Measurements from ENCODE around the gene BCL7A. TPM values are rescaled to one million over a fixed set of nuclear protein-coding genes. Genes with fewer than 3 reads are reported as not detected.

Gene BCL7A
- 10 to 100 TPM; 18.3 to 27.2 (median 22.7) TPM for total RNA-seq

DNA sequence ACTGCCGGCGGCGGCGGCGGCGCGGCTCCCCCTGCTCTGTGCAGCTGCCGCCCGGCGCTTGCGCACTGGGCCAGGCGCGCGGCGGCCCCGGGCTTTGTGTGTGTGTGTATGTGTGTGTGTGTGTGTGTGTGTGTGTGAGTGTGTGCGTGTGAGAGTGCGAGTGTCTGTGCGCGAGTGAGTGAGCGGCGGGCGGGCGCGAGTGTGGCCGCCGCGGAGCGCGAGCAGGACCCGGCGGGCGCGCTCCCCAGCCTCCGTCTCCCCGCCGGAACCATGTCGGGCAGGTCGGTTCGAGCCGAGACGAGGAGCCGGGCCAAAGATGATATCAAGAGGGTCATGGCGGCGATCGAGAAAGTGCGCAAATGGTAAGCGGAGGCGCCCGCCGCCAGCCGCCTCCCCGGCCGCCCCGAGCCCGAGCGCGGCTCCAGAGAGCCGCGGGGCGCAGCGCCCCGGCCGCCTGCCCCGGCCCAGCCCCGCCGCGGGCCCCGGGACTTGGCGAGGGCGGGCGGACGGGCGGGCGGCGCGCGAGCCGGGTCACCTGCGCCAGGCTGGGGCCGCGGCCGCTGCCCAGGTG, at the start of gene BCL7A:
Gene BCL7A (plus strand): TSS at position 63 of the 571 bp plus-strand sequence. CDS start 208 bp downstream, at position 271.
- H3K9me3 ChIP-seq = no peaks in the 10 kb centered on the region
- H3K27ac ChIP-seq = peak within 1 kb of the TSS; percentile 91 to 97 (median 97)
- intact Hi-C loops (cut with DNase I) = loop anchor here (10.0 kb wide), 1 partner anchor 87 kb away; no protein-coding TSS in a partner anchor
- DNase-seq = peak; percentile 78 to 79
- peak within 1 kb of the TSS; percentile 27 to 60 (median 39) for H3K4me3 ChIP-seq (replicated peaks in 1 of 3)
- no peaks in the 10 kb centered on the region for H3K36me3 ChIP-seq
- peaks cover 19 to 32% of the 10 kb centered on the region in 2 donors for H3K4me1 ChIP-seq
- WGBS, 2 donors = 0% methylated on average over 7 to 18 of the region's 83 CpGs
- no peaks in the 10 kb centered on the region for H3K27me3 ChIP-seq
- TF ChIP-seq, protein P1, sequence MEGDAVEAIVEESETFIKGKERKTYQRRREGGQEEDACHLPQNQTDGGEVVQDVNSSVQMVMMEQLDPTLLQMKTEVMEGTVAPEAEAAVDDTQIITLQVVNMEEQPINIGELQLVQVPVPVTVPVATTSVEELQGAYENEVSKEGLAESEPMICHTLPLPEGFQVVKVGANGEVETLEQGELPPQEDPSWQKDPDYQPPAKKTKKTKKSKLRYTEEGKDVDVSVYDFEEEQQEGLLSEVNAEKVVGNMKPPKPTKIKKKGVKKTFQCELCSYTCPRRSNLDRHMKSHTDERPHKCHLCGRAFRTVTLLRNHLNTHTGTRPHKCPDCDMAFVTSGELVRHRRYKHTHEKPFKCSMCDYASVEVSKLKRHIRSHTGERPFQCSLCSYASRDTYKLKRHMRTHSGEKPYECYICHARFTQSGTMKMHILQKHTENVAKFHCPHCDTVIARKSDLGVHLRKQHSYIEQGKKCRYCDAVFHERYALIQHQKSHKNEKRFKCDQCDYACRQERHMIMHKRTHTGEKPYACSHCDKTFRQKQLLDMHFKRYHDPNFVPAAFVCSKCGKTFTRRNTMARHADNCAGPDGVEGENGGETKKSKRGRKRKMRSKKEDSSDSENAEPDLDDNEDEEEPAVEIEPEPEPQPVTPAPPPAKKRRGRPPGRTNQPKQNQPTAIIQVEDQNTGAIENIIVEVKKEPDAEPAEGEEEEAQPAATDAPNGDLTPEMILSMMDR (IDR thresholded peaks at IDR 0.05) = no peak
- TF ChIP-seq POLR2A (IDR thresholded peaks at IDR 0.05) = peak; percentile 21 to 88

DNA sequence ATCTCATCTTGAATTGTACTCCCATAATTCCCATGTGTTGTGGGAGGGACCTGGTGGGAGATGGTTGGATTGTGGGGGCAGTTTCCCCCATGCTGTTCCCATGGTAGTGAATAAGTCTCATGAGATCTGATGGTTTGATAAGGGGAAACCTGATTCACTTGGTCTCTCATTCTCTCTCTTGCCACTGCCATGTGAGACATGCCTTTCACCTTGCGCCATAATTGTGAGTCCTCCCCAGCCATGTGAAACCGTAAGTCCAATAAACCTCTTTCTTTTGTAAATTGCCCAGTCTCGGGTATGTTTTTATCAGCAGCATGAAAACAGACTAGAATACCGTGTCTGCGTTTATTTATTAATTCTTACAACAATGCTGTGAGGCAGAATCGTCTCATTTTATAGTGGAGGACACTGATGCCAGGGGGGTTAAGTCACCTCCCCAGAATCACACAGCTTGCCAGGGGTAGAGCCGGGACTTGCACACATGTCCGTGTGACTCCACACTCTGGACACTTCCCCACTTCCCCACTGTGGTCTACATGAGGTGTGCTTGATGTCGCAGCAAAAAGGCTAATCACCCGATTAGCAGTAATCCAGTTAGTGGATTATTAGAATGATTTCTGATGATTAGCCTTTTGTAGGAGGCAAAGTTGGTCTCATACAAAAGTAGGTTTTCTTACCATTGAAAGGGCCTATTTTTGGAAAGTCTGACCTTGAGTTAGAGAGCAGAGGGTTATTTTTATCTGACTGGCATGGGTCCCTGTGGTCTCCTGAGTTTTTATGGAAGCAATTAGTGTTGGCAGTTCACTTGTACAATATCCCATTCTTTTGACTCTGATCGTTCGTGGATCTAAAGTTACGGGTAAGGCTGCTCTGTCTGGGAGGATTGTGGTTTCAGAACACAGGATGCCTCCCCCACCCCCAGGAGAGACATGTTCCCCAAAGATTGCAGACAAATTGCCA, 47.4 kb upstream of the BCL7A start:
- WGBS, 2 donors = 78% methylated on average over 13 of the region's 13 CpGs
- intact Hi-C loops (cut with DNase I) = no loop called here
- Histone ChIP-seq H3K9me3 (no peaks in the 10 kb centered on the region), H3K36me3 (peaks cover 0 to 3% of the 10 kb centered on the region in 2 donors), H3K4me3 (replicated peaks in 1 of 3) (no peak overlapping the region), H3K27me3 (no peaks in the 10 kb centered on the region), H3K27ac (no peak overlapping the region), H3K4me1 (no peaks in the 10 kb centered on the region)
- TF ChIP-seq POLR2A (IDR thresholded peaks at IDR 0.05) = no peak
- TF ChIP-seq, protein P1 (IDR thresholded peaks at IDR 0.05) = no peak
- no peak for DNase-seq

DNA sequence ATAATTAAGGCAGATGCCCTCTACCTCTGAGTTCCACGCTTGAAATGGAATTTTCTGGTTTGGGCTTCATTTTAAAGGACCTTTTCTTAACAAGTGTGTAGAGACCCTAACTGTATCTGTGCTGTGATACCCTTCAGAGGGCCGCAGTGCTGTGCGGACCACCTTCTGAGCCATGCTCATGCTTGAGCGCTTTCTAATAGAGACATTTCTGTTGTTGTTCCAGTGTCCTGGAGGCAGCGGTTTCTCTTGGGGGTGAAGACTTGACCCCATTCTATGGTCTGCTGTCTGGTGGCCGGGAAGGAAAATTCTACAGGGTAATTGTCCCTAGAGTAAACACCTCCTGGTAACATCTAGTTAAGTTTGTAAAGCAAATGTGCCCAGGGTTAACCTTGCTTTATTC, 46.7 kb upstream of the BCL7A start:
- Histone ChIP-seq H3K27me3 (no peaks in the 10 kb centered on the region), H3K36me3 (peaks cover 0 to 3% of the 10 kb centered on the region in 2 donors), H3K27ac (no peak overlapping the region), H3K4me1 (no peaks in the 10 kb centered on the region), H3K4me3 (replicated peaks in 1 of 3) (no peak overlapping the region), H3K9me3 (no peaks in the 10 kb centered on the region)
- DNase-seq = no peak
- intact Hi-C loops (cut with DNase I) = no loop called here
- 83 to 84% methylated on average over 6 of the region's 6 CpGs for WGBS, 2 donors
- TF ChIP-seq, protein P1 (IDR thresholded peaks at IDR 0.05) = no peak
- no peak for TF ChIP-seq POLR2A (IDR thresholded peaks at IDR 0.05)

DNA sequence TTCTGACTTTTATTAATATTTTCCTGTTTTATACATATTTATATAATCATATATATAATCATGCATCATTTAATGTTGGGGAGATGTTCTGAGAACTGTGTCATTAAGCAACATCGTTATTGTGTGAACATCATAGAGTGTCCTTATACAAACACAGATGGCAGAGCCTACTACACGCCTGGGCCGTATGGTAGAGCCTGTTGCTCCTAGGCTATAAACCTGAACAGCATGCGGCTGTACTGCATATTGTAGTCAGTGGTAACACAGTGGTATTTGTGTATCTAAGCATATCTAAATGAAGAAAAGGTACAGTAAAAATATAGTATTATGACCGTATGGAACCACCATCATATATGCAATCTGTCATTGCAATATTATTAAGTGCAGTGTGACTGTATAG, 44.7 kb upstream of the BCL7A start:
- 93 to 95% methylated on average over 5 of the region's 5 CpGs for WGBS, 2 donors
- TF ChIP-seq, protein P1 (IDR thresholded peaks at IDR 0.05) = no peak
- no peak for TF ChIP-seq POLR2A (IDR thresholded peaks at IDR 0.05)
- Histone ChIP-seq H3K27ac (no peak overlapping the region), H3K36me3 (peaks cover 0 to 3% of the 10 kb centered on the region in 2 donors), H3K4me1 (no peaks in the 10 kb centered on the region), H3K4me3 (replicated peaks in 1 of 3) (no peak overlapping the region), H3K27me3 (no peaks in the 10 kb centered on the region), H3K9me3 (no peaks in the 10 kb centered on the region)
- no peak for DNase-seq
- intact Hi-C loops (cut with DNase I) = no loop called here
